GM18909 (cell line): ENCODE results near the gene EFCAB14.
"Not testable (repeated sequence)": the region's sequence is repeated elsewhere in the genome, so short reads cannot be mapped to it uniquely, and the experiment has no call there.

Source experiments
- ATAC-seq: cut with Tn5 transposase; IDR thresholded peaks from one replicate; pipeline ENCODE4 v1.9.1; 2021; ENCODE audit warnings: mild to moderate bottlenecking; ENCODE audit not compliant: unreplicated experiment, poor library complexity

The EFCAB14 gene

DNA sequence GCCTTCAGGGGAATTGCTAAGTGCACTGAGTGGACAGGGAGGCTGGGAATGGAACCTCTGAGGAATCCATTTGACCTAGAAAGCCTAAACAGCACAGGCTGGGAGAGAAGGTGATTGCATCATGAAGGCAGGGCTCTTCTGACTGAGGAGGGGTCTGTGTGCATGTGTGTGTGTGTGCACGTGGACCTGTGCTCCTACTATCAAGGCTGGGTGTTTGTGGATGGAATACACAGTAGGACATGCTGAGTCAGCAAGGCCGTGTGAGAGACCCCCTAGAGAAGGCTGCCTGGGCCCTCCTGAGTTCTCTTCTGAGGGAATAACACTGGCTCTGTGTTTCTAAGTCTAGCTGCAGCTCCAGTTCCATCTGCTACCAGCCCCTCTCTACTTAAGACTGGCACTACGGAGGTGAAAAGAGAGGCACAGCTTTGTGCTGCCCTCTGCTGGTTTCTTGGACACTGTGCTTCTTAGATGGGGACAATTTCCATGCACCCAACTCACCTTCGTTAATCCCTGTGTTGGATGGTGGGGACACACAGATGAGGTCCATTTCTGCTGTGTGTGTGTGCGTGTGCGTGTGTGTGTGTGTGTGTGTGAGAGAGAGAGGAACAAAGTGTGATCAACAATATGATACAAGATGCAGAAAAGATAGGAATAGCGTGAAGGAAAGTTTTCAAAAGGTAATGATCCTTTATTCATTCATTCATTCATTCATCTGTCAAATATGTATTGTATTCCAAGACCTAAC lies 6.2 kb upstream of the EFCAB14 start:
- ATAC-seq = peak; percentile 80

DNA sequence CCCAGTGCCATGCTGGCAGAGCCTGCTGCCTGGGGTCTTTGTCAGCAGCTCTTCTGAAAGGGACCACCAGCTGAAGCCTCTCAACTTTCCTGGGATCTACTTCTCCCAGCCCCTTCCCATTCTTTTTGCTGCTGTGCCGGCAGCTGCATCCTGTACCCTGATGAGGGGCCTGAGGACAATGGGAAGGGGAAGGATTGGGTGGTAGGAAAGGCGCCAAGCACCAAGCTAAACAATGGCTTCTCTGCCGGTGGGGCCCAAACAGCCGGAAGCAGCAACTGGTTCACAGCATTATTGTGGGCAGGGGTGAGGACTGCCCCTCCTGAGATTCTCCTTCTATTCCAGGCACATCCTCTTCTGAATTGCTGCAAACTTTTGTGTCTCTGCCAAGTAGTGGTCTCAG lies 5.0 kb upstream of the EFCAB14 start:
- ATAC-seq = no peak

DNA sequence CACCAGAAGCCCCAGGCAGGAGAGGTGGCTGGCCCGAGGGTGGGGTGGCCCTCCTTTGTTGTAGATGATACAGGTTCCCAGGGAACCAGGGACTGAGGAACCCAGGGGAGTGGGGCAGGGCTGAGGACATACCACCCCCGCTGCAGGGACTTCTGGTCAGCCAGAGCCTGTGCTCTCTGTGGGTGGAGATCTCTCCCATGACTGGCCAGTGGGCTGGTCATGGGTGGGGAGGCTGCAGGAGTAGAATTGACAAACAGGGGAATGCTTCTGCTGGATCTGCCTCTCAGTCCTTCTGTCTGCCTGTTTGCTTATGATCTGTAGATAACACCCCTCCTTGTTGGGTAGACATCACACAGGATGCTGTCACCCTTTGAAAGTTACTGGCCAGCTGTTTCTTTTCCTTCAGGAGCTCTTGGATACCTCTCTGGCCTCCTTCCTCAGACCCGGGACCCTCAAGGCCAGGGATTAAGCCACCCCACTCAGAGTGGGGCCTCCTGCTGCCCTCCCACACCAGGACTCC lies 2.8 kb upstream of the EFCAB14 start:
- ATAC-seq = no peak

DNA sequence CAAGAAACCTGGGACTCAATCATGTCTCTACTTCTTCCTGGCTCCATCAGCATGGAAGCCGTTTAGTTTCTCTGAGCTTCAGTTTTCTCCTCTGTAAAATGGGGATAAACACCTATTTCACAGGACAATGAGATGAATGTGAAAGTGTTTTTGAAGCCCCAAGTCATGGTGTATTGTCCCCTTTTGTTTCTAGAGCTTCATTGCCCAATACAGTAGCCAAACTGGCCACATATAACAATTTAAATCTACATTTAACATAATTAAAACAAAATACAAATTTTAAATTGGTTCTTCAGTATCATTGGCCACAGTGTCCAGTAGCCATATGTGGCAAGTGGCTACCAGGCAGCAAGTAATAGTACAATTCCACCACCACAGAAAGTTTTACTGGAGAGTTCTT lies 2.3 kb upstream of the EFCAB14 start:
- no peak for ATAC-seq

DNA sequence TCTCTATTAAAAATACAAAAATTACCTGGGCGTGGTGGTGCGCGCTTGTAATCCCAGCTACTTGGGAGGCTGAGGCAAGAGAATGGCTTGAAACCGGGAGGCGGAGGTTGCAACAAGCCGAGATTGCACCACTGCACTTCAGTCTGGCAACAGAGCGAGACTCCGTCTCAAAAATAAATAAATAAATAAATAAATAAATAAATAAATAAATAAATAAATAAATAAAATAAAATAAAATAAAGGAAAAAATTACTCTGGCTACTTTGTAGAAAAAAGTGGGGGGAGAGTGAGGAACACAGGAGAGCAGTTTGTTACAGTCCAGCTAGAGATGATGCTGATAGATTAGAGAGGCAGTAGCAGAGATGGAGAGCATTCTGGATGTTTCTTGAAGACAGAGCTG lies 1.4 kb upstream of the EFCAB14 start:
- not testable (repeated sequence) for ATAC-seq

DNA sequence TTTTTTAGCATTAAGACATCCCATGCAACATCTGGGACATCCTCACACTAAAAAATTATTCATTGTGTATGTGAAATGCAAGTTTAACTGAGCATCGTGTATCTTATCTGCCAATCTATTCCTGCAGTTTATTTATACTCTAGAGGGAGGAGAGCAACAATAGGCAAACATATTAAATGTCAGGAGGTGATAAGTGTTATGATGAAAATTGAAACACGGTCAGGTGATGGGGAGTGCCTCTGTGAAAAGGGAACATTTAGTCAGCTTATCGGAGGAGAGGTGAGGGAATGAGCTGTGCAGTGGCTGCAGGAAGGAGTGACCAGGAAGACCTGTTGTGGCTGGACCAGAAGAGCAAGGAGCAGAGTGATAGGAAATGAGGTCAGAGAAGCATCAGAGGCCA lies 775 bp upstream of the EFCAB14 start:
- no peak for ATAC-seq

DNA sequence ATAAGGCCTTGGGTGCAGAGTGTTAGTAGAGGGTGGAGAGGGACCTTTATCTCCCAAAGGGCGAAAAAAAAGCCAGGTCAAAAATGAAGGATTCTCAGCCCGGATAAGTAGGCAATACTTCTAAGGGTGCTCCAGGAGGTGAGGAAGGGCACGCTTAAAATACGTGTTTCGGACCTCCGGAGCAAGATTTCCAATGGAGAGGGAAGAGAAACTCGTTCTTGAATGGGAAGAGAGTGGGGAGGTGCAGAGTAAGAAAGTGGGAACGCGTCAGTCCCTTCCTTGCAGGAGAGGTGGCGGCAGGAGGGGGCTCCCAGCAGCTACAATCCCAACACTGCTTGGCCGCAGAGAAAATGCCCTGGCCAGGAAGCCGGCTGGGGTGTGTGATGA lies 581 bp downstream of the EFCAB14 start:
- ATAC-seq = no peak

DNA sequence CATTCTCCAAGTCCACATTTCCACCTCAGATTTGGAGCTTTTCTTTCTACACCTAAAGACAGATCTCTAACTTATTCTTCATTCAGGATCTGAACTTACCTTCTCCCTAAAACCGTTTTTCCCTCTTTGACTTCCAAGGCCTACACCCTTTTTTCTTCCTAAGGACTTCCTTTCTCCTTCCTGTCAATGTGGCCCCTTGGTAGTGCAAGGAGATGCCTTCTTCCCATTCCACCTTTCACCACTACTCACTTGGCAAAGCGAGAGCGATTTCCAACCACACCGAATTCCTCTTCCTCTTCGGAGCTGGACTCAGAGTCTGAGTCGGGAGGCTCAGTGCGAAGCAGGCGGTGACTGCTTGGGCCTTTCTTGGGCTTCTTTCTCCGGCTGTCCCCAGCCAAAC lies 1.3 kb downstream of the EFCAB14 start:
- ATAC-seq = no peak

DNA sequence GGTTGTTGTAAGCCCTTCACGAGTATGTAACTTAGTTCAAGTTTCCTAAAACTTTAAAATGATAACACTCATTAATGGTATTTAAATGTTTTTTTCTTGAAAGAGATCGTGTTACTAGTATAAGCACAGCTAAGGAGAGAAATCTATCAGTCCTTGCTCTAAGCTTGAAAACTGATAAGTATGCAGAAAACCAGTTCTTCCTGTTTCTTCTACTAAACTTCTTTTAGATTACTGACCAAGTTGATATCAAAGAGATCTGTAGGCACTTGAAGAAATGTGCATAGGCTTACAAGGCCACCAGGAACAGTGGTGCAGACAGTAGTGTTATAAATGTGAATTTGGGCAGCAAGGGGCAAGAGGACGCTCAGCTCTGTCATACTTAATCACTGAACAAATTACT lies 3.9 kb downstream of the EFCAB14 start:
- no peak for ATAC-seq

DNA sequence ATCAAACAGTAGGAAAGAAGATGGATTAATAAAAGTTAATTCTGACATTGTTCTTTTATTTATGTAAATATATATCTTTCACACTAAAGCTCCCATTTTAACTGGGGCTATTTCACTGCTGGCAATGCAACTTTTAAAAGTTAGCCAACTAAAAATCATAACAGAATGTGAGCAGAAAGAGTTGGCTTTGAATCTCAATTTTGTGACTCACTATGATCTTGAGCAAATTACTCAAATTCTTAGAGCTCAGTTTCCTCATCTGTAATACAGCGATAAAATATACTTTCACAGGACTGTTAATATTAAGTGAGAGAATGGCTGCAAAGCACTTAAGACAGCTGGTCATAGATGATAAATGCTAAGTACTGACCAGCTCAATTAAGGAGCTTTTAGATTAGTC lies 10.8 kb downstream of the EFCAB14 start:
- no peak for ATAC-seq

DNA sequence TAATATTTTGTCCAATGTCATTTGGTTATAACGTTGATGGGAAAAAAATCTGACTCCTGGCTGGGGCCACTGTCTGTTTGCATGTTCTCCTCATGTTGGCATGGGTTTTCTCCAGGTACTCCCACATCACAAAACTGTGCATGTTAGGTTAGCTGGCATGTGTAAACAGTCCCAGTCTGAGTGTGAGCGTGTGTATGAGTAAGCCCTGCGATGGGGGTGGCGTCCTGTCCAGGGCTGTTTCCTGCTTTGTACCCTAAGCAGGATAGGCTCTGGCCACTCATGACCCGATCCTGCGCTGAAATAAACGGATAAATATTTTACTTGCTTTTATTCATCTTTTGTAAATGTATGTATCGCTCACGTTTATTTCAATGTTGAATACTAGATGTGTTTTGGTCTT lies 13.5 kb downstream of the EFCAB14 start:
- ATAC-seq = no peak

DNA sequence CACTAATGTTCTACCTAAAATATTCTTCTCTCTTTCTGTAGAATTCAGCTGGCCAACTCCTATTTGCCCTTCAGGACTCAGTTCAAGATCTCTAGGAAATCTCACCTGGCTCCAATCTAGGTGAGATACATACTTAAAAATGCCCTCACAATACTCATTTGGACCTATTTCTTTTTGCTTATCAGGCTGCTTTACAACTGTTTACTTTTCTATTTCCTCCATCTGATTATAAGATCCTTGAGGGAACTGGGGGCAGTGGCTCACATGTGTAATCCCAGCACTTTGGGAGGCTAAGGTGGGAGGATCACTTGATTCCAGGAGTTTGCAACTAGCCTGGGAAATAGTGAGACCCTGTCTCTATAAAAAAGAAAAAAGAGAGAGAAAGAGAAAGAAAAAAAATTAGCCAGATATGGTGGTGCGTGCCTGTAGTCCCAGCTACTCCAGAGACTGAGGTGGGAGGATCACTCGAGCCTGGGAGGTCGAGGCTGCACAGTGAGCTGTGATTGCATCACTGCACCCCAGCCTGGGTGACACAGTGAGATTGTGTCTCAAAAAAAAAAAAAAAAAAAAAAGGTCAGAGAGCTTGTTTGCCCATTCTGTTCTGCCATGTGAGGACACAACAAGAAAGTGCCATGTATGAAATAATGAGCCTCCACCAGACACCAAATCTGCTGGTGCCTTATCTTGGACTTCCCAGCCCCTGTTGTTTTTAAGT lies 14.8 kb downstream of the EFCAB14 start:
- ATAC-seq = no peak

DNA sequence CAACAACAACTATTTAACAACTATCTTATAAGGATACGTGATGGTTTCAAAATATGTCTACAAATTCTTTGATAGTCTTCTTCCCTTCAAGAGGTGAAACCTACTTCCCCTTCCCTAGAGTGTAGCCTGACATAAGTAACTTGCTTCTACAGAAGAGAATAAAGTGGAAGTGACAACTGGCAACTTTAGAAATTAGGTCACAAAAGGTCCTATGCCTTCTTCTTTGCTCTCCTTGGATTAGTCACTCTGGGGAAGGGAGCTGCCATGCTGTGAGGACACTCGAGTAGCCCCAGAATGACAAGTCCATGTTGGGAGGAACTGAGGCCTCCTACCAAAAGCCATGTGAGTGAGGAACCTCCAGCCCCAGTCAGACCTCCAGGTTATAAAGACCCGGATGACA lies 19.2 kb downstream of the EFCAB14 start:
- no peak for ATAC-seq

DNA sequence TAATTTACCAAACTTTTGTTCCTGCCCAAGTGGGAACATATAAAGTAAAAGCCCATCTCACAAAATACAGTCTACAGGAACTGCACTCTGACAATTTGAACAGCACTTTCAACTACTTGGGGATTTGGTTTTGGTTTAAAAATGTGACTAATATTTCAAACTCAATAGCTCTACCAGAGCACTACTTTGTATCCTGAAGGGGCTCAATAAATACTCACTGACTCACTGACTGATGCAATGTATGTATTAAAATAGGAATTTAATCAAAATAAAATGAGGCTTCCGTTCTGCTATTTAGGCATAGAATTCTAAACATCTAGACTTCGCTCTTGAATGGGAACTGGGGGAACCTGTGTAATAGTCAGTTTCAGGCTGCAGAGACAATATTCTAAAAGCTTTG lies 21.9 kb downstream of the EFCAB14 start:
- no peak for ATAC-seq

DNA sequence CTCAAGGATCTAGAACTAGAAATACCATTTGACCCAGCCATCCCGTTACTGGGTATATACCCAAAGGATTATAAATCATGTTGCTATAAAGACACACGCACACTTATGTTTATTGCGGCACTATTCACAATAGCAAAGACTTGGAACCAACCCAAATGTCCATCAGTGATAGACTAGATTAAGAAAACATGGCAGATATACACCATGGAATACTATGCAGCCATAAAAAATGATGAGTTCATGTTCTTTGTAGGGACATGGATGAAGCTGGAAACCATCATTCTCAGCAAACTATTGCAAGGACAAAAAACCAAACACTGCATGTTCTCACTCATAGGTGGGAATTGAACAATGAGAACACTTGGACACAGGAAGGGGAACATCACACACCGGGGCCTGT lies 24.2 kb downstream of the EFCAB14 start:
- ATAC-seq = not testable (repeated sequence)

DNA sequence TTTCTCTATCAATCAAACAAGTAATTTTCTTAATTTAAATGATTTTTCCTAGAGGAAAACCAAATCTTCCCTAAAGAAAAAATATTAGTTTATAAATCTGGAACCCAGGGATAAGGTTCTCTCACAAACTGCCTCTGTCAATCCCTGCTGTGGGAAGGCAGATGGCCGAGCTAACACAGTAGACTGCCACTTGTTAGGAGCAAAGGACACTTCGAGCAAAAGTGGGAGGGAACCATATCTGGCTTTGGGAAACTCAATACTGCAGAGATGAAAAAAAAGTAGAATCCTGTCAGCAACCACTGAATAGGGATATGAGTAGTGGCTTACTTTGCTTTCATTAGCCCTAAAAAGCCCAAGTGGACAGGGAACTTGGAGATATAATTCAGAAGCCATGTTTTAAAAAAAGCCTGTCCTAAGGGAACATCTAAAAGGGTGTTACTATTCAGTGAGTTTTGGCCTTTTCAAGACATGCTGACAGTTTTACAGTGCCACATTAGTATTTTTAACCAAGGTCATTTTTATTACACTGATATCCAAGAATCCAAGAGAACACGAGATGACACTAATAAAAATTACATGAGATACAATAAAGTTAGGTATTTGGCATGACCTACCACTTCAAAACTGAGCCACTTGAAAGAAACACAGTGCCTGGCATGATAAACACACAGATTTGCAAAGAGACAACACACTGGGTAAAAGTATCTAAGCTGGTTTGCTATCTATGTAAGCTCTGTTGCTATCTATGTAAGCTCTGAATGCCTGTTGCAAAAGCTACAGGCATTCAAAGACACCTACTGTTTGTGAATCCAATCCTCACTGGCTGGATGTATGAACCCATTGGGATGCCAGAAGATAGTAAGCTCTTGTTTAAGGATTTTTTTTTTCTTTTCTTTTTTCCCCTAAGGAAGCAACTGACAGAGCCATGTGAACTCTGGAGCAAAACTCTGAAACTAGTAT lies 25.8 kb downstream of the EFCAB14 start:
- ATAC-seq = no peak

DNA sequence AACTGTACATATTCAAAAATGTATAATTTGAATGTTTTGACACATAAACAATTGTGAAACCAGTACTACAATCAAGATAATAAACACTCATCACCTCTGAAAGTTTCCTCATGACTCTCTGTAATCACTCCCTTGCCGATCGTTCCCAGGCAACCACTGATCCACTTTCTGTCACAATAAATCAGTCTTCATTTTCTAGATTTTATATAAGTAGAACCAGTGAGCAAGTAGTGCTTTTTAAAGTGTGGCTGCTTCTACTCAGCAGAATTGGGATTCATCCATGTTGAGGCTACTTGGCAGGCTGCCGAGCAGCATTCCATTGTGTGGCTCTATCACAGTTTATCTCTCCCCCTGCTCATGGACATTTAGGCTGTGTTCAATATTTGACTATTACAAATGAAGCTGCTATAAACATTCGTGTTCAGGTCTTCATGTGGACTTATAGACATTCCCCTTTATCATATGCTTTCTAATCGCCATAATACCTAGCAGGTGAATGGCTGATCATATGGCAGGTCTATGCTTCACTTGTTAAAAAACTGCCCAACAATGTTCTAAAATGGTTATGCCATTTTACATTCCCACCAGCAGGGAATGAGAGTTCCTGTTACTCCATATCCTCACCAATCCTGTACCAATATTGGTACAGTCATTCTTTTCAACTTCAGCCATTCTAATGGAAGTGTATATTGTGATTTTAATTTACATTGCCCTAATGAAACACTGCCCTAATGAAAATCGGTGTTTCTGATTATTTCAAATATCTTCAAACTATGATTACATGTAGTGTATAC lies 26.7 kb downstream of the EFCAB14 start:
- no peak for ATAC-seq

DNA sequence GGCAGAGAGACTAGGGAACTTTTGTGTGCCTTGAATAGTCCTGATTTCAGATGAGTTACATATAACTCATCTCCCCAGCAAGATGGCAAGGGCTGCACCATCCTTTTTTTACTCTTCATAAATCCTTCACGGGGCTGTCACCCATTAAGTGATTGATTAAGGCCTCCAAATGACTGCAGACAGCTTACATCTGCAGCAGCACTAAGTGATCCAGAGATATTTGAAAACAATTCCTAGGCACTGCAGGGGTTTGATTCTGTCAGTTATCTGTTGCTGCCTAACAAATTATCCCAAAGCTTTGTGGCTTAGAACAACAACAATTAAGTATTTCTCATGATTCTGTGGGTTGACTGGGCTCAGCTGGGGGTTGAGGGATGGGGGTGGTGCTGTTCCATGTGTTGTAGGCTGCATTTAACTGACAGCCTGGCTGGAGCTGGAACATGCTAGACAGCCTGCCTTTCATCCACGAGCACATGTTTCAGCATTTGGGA lies 27.9 kb downstream of the EFCAB14 start:
- ATAC-seq = no peak

DNA sequence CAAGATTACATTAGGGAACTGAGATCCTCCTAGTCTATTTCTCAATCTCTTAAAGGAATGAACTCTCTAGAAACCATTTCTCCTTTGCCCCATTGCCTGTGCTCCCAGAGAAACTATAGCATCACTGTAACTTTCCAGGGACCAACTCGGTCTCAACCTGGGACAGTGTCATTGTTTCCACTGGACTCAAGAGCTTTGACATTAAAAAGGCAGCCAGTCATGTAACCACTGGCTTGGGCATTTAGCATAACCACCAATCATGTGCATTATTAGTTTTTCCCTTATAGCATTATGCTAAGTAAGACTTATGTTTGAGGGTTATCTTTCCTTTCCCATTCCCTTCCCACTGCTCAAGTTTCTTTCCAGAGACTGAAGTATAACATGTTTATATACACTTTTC lies 29.0 kb downstream of the EFCAB14 start:
- no peak for ATAC-seq

DNA sequence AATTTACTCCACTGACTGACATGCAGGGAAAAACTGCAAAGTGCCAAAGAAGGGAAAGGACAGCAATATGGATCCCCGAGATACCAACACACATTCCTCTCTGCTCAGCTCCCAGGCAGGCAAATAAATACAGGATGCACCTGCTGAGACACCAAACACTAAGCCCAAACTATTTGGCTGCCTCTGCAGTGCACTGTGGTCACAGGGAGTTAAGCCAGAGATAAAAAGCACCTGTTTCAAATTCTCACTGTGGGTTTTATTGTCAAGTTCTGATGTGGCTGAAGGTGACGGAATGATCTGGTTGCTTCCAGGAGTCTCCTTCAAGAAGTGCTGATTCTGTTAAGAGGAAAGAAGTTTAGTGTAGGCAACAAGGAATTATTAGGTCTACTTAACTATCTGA lies 29.6 kb downstream of the EFCAB14 start:
- ATAC-seq = no peak
